MM.1S (cell line): ENCODE data around the gene NFKBIA.

Experiments
- CTCF ChIP-seq: fragments of 300-600 bp; sonication (generic); IDR thresholded peaks from 2 replicates; pipeline ENCODE4 v1.5.1; 2016; ENCODE audit warnings: antibody characterized with exemption, low read length, mixed read lengths
- EZH2 ChIP-seq: fragments of 300-600 bp; sonication (generic); optimal IDR thresholded peaks from 2 replicates; pipeline ENCODE3; 2017; ENCODE audit warnings: low read depth, mild to moderate bottlenecking, antibody characterized with exemption, low read length, mixed read lengths

GRCh38 chr14:35429951-35430350, 25.4 kb upstream of the NFKBIA start:
- TF ChIP-seq EZH2 (no peak), CTCF (no peak)
